Uterus (tissue), 4 donors: Measurements from ENCODE around the gene CCDC88B. TPM values are rescaled to one million over a fixed set of nuclear protein-coding genes. Genes with fewer than 3 reads are reported as not detected.

Experiments used
- DNase-seq, 2 donors: peaks; one replicate each; pipeline ENCODE4 v3.0.0-alpha.2; 2019 to 2020
- H3K27ac ChIP-seq, 2 donors: fragments of 200-600 bp; sonication (generic); 1 replicate in 1 of 2; 2 replicates in 1 of 2; pipeline ENCODE4 v1.5.1; 2016 to 2018
- H3K27me3 ChIP-seq, 2 donors: fragments of 200-600 bp; sonication (generic); one replicate each; pipeline ENCODE4 v1.5.1; 2018 to 2019; ENCODE audit warnings: control low read depth in 1 of 2
- H3K36me3 ChIP-seq, 2 donors: fragments of 200-600 bp; sonication (generic); one replicate each; pipeline ENCODE4 v1.5.1; 2019; ENCODE audit warnings: control low read depth in 1 of 2
- H3K4me1 ChIP-seq, 2 donors: fragments of 200-600 bp; sonication (generic); one replicate each; pipeline ENCODE4 v1.5.1; 2018 to 2019; ENCODE audit warnings: control low read depth in 1 of 2
- H3K4me3 ChIP-seq, 2 donors: fragments of 200-600 bp; sonication (generic); 1 replicate in 1 of 2; 2 replicates in 1 of 2; pipeline ENCODE4 v1.5.1; 2018 to 2019; ENCODE audit warnings: mild to moderate bottlenecking in 1 of 2
- H3K9me3 ChIP-seq, 2 donors: fragments of 200-600 bp; sonication (generic); one replicate each; pipeline ENCODE4 v1.5.1; 2019; ENCODE audit warnings: control low read depth in 1 of 2
- CTCF ChIP-seq, 4 experiments: fragments of 200-600 bp in 2 of 4; fragments of 450-650 bp in 2 of 4; sonication (generic) in 2 of 4; IDR thresholded peaks; one replicate each; pipeline ENCODE4 v1.5.1; 2016 to 2019; ENCODE audit warnings: antibody characterized with exemption in 4 of 4, mild to moderate bottlenecking in 2 of 4, moderate library complexity in 1 of 4
- POLR2A ChIP-seq, 2 donors: fragments of 450-650 bp; IDR thresholded peaks; one replicate each; pipeline ENCODE4 v1.6.1; 2016; ENCODE audit warnings: antibody characterized with exemption in 2 of 2, mild to moderate bottlenecking in 1 of 2, moderate library complexity in 1 of 2
- intact Hi-C: fragments of 100-400 bp; cut with DNase I; formaldehyde crosslinking; loops from one replicate; pipeline ENCODE4 v1.15.1; 2023; ENCODE audit warnings: low total_unique reads
- total RNA-seq, 4 donors: library from RNA; depleted of rRNA in 3 of 4; stranded (reverse); fragments of >200 nt in 3 of 4; gene quantifications; one replicate each; pipeline versions ENCODE4 v1.1.0 to v1.2.4, GENCODE V29; 2014 to 2023
- donor health status: DM: yes; HTN: yes; CAD: no.

The CCDC88B gene
- total RNA-seq, 4 donors from 2014 or later, result 0.29 to 5.7 (median 2.9) TPM

DNA sequence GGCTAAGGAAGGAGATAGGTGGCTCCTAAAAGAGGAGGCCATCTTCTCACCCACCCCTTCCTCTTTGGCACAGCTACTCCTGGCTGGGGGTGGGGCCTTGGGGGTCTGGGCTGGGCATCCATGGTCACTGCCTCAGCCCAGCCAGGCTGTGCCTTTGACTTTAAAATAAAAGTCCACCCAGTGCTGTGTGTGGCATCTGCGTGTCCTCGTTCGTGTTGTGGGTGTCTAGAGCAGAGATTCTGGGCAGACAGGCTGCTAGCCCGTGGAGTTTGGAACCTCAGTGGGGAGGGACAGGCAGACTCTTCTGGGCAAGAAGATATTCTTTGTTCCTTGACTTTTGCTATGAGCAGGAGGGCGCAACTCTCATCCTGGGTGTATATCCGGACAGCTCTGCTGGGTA lies 32.0 kb downstream of the CCDC88B start:
- no peak overlapping the region for H3K4me3 ChIP-seq
- intact Hi-C loops, result no loop called here

GRCh38 chr11:64372802-64373597 lies 33.0 kb downstream of the CCDC88B start:
- no peak overlapping the region for H3K4me3 ChIP-seq
- no peaks in the 10 kb centered on the region for H3K4me1 ChIP-seq
- H3K27me3 ChIP-seq, result no peaks in the 10 kb centered on the region
- DNase-seq, result no peak
- TF ChIP-seq POLR2A (IDR thresholded peaks at IDR 0.05) (no peak), CTCF (IDR thresholded peaks at IDR 0.05) (no peak)
- H3K27ac ChIP-seq, result no peak overlapping the region
- H3K9me3 ChIP-seq, result no peaks in the 10 kb centered on the region
- no peaks in the 10 kb centered on the region for H3K36me3 ChIP-seq
- intact Hi-C loops, result no loop called here

More for the DNA sequence above, 32.0 kb downstream of the CCDC88B start:
- Histone ChIP-seq H3K27me3 (no peaks in the 10 kb centered on the region), H3K36me3 (no peaks in the 10 kb centered on the region), H3K27ac (no peak overlapping the region), H3K9me3 (no peaks in the 10 kb centered on the region), H3K4me1 (no peaks in the 10 kb centered on the region)
- TF ChIP-seq POLR2A (IDR thresholded peaks at IDR 0.05), result no peak
- no peak for DNase-seq

- Histone ChIP-seq H3K36me3 (no peaks in the 10 kb centered on the region), H3K9me3 (no peaks in the 10 kb centered on the region), H3K27me3 (no peaks in the 10 kb centered on the region), H3K4me1 (no peaks in the 10 kb centered on the region), H3K4me3 (no peak overlapping the region), H3K27ac (no peak overlapping the region)
- no peak for TF ChIP-seq POLR2A (IDR thresholded peaks at IDR 0.05)
- TF ChIP-seq CTCF (IDR thresholded peaks at IDR 0.05), result no peak
- no peak for DNase-seq
- intact Hi-C loops, result no loop called here
These were observed 33.6 kb downstream of the CCDC88B start for GRCh38 chr11:64373598-64373974.

- intact Hi-C loops, result no loop called here
- Histone ChIP-seq H3K27ac (no peak overlapping the region), H3K27me3 (no peaks in the 10 kb centered on the region), H3K4me1 (no peaks in the 10 kb centered on the region), H3K36me3 (no peaks in the 10 kb centered on the region), H3K4me3 (no peak overlapping the region), H3K9me3 (no peaks in the 10 kb centered on the region)
- TF ChIP-seq CTCF (IDR thresholded peaks at IDR 0.05) (no peak), POLR2A (IDR thresholded peaks at IDR 0.05) (no peak)
- DNase-seq, result no peak
These were observed 36.1 kb downstream of the CCDC88B start for GRCh38 chr11:64376071-64376470.

DNA sequence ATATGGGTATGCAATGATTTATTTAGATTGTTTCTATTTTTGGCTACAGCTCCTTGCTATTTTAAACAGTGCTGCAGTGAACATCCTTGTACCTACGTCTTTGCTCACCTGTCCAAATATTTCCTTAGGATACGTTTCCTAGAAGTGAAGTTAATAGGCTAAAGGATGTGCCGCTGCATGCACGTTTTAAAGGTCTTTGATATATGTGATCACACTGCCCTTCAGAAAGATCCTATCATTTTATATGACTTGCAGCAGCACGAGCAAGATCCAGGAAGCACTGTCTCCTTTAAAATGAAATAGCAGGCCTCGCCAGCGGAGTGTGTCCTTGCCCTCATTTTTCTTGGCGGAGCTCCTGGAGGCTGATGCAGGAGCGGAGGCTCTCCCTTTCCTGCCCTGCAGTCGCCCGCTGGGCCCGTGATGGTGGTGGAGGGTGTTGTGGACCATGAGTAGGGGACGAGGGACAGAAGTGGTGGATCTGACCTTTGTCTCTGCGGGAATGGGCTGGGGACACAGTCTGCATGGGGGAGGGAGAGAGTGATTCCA lies 38.4 kb downstream of the CCDC88B start:
- Histone ChIP-seq H3K27me3 (no peaks in the 10 kb centered on the region), H3K36me3 (no peaks in the 10 kb centered on the region), H3K4me1 (no peaks in the 10 kb centered on the region), H3K4me3 (no peak overlapping the region), H3K27ac (no peak overlapping the region), H3K9me3 (no peaks in the 10 kb centered on the region)
- intact Hi-C loops, result no loop called here
- TF ChIP-seq POLR2A (IDR thresholded peaks at IDR 0.05), result no peak
- TF ChIP-seq CTCF (IDR thresholded peaks at IDR 0.05), result no peak
- no peak for DNase-seq
